GM19438 (cell line): Measurements from ENCODE around the gene RASSF8.

ENCODE experiments used
- ATAC-seq: cut with Tn5 transposase; IDR thresholded peaks from one replicate; pipeline ENCODE4 v1.9.1; 2021; ENCODE audit warnings: low read depth; ENCODE audit not compliant: unreplicated experiment

Gene RASSF8

DNA sequence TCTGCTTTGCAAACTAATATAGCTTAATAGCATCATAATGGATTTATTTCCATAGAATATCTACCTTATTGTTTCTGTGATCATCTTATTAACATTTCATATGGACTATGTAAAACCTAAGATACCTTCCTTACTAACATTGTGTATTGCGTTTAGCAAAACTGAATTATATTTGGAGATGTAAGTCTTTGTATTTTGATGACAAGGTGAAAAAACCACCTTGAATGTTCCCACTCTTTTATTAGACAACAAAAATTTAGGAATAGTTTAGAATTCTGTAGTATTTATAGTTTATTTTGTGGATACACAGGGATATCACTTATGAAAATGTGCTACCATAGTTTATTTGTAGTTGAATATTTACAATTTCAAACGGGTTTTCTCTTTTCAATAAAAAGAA lies 32.0 kb downstream of the RASSF8 start:
- no peak for ATAC-seq

DNA sequence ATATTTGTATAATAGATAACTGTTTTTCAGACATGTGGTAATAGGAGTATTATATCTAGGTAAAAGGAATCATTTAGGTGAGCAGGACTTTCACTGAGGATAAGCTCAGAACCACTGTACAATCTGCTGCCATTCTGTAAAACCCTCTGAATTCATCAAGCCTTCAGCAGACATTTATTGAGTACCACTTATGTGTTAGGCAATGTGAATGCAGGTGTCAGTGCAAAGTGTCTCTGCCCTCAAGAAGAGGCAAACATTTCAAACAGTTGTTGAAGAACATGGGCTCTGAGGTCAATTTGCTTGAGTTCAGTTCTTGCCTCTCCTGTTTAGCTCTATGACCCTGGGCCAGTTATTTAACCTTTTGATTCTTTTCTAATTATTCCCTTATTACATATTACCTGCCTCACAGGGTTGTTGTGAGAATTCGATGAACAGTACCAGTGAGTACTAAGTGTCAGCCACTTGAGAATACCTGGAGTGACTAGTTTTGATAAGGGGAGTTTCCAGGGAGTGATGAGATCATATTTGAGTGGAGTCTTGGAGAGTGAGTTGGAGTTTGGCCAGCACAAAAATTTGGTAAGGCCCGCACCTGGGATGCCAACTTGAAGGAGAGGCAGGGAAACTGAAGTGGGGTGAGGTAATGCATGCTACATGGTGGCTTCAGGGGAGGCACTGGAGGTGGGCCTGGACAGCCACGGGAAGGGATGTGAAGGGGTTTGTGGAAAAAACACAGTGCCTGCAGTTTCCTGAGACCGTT lies 33.7 kb downstream of the RASSF8 start:
- ATAC-seq = no peak

DNA sequence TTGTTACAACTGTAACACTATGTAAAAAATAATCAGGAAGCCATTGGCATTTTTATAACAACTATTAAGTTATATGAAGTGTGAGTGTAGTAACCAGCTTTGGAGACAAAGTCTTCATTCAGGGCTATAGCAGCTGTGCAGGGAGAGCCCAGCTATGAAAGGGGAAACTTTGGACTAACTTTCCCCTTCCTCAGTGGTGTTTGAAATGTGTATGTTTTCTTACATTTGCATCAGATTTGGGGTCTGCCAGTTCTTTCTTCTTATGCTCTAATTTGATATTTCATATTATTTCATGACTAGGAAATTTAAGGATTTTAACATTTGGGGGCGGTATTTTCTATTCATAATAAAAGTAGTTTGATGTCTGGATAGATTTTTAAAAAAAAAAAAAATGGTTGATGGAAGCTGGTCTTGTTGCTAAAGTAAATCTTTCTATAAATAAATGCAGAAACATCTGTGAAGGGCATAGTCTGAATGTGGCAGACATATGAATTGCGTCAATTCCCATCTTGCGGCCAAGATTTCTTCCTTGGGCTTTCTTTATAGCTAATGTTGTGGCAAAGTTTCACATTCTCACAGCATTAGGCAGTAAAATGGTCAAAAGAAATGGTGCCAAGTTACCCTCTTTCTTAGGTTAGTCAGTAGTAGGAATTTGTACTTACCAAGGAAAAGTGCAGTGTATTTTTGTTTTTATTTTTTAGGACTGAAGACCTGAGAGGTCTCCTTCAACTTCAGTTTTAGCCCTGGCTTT lies 35.6 kb downstream of the RASSF8 start:
- ATAC-seq = no peak

DNA sequence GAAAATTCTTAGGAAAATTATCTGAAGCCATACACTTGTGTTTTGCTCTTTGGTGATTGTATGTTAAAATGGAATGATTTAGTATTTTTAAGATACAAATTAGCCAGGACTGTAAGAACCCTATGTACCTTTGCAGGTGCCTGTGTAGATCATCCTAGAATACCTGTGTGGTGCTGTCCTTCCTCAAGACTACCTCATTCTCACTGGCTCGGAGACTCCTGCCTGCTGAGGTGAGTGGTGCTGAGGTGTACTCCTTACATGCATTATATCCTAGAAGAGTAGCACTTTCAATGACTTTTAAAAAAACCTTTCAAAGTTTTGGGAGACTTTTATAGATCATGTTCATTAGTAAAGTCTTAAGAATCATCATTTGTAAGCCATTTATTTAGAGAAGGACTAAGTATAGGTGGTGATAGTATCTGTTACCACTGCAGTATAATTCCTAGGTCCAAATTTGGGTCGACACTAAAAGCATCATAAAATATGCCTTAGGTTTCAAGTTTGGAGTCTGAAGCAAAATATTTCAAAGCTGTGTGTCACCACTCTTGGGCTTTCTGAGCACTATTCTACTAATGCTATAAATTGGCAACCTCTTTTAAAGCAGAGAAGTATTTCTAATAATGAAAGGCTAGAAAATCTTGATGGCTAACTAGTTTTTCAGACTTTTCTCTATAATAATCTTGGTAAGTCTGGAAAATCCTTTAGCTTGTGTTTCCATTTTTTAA lies 36.6 kb downstream of the RASSF8 start:
- ATAC-seq = no peak

DNA sequence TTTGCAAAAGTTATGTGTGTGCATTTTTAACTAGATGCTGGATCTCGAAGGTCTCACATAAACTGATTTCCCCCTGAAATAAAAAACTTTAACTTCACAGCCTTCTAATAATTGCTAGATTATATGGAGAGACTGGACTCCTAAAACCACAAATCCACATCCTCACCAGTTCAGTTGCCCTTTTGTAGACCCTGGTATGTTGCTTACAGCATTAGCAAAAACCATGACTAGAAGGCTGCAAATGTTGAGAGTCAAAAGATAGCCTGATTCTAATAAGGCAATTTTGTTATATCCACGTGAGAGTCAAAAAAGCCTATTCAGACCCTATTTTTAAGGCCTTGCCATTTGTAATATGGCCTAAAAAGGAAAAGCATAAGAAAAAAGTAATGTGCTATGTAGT lies 37.4 kb downstream of the RASSF8 start:
- no peak for ATAC-seq

DNA sequence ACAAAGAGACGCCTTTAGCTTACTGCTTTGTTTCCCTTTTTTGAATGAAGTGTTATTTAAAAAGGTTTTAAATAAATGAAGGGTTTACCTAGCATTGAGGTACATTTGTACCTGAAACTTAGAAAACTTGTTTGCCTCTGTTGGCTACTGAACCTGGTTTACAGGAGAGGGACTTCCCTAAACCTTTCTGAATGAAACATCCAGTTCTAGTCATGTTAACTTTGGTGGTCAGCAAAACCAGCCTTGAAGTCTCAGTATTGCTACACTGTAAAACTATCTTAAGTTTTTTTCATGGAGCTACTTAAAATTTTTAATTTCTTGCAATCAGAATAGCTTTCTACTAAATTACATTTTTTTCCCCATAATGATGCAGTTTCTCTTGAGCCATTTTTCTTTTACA lies 38.2 kb downstream of the RASSF8 start:
- no peak for ATAC-seq

DNA sequence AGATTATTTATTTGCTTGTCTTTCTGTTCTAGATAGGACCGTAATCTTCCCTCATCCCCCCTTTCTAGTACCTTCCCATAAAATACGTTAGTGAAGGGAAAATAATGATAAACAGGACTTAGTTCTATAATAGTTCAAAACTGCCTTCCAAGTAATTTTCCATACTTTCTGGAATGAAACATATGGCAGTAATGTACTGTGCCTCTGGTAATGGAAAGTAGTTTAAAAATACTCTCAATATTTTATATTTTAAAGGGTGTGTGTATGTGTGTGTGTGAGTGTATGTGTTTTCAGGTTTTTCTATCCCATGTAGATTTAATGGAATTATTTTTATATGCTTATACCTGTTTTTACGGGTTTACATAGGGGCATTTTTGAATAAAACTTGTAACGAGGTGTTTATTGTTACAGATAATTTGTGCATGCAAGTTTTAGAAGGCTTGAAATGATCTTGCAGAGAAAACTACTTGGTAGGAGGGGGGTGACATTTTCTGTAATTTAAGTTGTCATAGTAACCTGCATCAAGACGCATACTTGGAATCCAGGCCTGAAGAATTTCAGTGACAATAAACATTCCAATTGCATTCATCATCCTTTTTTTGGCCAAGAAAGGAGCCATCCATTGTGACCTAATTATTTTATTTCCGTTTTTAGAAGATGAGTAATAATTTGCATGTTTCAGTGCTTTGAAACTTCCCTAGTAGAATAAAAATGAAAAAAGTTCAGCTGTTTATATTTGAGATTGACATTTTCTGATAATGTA lies 38.9 kb downstream of the RASSF8 start:
- no peak for ATAC-seq

DNA sequence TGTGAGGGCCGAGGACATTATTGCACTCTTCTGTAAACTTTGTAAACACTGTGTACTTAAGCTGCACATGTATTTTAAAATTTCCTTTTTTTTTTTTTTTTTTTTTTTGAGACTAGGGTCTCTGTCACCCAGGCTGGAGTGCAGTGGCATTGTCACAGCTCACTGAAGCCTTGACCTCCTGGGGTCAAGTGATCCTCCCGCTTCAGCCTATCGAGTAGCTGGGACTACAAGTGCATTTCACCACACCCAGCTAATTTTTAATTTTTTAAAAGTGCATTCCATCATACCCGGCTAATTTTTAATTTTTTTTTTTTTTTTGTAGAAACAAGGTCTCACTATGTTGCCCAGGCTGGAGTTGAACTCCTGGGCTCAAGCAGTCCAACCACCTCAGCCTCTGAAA lies 42.4 kb downstream of the RASSF8 start:
- no peak for ATAC-seq

DNA sequence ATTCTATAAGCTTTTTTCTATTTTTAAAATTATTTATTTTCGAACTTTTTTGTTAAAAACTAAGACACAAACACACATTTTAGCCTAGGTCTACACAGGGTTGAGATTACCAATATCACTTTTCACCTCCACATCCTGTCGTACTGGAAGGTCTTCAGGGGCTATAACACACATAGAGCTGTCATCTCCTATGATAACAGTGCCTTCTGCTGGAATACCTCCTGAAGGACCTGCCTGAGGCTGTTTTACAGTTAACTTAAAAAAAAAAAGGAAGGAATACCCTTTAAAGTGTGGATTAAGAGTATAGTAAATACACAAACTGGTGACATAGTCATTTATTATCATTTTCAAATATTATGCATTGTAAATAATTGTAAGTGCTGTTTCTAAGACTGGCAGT lies 43.0 kb downstream of the RASSF8 start:
- no peak for ATAC-seq

DNA sequence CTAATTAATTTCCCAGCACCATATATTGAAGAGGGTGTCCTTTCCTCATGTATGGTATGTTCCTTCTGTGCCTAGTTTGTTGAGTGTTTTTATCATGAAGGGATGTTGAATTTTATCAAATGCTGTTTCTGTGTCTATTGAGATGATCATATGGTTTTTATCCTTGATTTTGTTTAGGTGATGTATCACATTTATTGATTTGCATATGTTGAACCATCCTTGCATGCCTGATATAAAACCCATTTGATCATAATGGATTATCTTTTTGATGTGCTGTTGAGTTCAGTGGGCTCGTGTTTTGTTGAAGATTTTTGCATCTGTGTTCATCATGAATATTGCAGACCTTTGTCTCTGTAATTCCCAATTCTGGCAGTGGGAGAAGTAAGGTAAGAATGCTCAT lies 44.6 kb downstream of the RASSF8 start:
- ATAC-seq = no peak

DNA sequence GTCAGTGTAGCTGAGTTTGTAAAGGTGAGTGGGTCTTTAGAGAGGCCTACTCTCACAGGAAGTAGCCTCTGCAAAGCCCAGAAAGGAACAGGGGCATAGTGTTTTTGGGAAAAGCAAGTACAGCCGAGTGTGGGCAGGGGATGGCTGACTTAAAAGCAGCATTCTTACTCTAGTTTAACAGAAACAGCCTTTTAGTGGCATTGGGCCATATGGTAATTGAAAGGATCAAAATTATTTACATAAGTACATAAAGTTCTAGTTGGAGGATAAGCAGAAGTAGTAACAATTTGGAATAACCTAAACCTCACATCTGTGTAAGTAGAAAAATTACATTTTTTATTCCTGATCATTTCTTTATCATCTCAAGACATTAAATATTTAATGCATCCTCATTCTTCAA lies 49.1 kb downstream of the RASSF8 start:
- no peak for ATAC-seq

DNA sequence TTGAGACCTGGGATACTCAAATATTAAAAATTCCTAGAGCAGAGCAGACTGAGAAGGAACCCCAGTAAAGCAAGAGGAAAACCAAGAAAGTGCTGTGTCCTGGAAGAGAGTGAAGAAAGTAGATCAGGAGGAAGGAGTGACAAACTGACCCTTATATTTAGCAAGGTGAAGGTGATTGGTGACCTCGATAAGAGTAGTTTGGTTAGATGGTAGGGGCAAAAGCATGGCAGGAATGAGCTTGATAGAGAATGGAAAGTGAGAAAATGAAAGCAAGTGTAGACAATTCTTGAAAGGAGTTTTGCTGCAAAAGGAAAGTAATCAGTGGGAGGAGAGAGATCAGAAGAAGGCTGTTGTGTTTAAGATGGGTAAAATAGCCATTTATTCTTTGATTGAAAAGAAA lies 51.1 kb downstream of the RASSF8 start:
- ATAC-seq = no peak

DNA sequence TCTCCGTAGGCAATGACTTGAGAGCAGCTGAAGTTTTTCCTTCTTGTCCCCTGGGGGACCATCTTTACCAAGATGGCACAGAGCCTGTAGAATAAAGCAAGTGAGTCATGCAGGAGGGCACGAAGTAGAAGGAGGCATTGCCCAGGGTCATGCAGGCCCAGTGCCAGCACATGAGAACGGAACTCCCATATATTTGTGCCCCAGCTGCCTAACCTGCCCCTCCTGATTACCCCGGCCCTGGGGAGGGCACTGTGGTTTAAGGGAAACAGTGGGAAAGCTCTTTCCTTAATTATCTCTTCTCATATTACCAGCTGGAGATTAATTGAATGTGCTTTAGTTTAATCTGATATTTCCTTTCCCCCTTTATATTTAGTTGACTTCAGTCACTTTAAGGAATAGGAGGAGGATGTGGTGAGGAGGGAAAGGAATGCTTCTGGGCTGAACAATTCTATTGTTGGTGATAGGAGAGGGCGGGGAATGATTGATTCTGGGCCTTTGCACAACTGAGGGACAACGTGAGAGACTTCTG lies 51.9 kb downstream of the RASSF8 start:
- no peak for ATAC-seq

DNA sequence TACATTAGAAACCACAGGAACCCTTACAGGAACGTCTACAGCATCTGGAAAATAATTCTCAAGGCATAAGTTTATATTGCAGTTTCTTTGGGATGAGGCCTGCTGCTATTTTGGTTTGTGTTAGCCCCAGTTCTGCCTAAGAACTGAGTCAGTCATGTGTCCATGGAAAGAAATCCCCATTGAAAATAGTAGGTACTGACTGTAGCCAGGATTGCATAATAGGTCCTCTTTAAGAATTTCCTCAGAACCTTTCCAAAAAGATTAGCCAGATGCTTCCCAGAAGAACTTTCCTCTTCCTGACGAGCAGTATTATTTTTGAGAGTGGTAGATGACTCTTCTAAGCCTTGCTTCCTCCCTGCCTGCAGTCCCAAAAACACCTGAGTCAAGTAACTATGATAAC lies 52.6 kb downstream of the RASSF8 start:
- no peak for ATAC-seq

DNA sequence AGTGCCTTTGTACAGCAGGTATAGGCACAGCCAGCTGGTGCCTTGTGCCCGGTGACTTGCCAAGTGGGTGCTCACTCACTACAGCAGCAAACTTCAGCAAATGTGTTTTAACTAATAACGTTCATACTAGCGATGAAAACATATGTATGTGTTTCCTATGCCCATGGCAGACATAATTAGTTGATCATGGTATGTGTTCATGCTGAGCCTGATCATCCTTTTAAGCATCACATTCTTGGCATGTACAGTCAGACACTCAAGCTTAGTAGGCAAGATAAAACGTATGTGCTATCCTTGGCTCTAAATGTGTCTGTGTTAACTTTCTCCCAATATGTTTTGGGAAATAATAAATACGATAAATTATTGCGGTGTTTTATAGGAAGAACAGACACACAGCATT lies 55.6 kb downstream of the RASSF8 start:
- no peak for ATAC-seq

DNA sequence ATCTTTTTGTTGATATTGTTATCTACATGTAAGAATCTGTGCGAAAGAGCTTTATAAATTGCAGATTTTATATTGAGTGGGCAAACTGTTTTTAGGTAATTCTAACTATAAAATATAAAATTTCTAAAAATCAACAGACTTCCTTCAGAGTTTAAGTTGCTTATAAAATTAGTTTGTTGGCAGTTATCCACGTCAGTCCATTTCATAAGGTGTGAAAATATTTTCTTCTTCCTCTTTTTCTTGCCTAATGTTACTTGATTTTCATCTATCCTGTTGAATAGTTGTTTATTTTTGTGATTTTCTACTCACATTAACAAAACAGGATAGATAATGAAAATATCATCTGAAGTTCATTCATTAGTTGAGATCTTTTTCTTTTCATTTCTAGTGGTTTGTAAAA lies 58.0 kb downstream of the RASSF8 start:
- no peak for ATAC-seq

DNA sequence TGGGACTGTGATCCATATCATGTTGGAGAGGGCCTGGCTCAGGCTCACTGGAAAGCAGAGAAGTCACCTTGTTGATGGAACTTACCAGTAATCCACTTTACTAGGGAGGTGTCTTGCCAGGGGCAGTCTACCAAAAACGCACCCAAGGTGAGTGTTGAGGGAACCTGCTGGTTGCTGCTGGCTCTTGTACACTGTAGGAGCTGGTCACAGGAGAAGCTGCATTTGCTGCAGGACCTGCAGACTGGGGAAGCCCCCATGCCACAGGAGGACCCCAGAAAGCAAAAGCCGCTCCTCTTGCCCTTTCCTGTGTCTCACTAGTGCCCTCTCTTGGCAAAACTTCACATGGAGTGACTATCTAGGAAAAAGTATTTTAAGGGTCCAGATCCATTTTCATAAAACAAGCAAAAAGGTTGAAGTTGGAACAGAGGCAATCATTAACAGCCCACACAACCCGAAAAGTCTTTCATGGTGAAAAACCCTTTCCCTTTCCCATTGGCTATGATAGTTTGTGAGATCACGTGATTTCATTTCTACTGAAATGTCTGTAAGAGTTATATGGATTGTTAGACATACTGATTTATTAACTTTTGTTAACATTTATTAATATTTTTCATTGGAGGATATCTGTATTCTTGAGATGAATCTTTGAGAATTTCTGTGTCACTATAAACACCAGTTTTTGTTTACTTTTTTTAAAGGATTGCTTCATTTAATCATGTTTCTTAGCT lies 59.2 kb downstream of the RASSF8 start:
- no peak for ATAC-seq

DNA sequence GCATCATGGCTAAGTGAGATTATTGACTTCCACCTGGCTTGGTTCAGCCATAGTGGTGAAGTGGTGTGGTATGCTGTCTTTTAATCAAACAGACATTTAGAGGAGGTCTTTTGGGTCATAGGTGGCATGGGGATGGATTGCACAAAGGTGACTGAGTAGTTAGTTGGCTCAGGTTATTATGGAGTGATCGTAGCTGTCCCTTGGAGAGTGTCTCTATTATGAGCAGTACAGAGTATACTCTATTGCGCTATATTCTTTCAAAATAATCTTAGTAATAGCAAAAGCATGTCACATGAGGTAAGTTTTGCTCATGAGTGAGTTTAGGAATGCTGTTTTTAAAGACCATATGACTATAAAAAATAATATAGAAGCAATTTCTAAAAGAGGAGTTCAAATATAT lies 60.4 kb downstream of the RASSF8 start:
- ATAC-seq = no peak

DNA sequence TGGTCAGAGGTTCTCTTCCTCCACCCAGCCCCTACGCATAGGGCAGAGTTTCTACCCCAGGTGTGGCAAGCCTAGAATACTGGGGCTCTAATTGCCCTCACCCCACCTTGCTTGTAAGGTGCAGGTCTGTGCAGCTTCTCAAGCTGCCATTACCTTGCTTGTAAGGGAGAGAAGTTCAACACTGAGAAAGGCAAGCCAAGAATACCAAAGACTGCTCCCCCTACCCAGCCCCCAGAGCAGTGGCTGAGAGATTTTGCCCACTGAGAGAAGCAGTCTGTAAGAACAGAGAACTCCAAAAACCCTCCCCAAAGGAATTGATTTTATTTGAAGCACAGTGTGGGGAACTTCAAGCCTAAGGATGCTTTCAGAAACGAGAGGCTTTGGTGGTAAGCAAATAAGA lies 63.1 kb downstream of the RASSF8 start:
- ATAC-seq = no peak

DNA sequence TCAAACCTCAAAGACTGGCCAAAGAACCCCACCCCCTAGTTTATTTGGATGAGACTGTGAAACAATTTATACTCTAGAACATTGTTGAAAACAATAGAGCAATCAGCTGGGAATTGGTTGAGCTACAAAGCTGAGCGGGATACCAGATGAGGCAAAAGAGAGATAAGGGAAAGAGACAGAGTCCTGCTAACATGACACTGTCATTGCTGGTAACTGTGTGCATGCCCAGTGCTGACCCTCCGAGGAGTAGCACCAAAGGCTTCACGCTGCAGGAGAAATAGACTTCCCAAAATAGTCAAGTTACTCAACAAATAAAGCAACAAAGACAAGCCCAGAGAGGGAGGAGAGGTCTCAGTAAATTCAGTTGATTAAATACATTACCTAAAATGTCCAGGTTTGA lies 63.6 kb downstream of the RASSF8 start:
- ATAC-seq = no peak
